ENCODE data around the gene GPR158. TPM values are rescaled to one million over a fixed set of nuclear protein-coding genes. Genes with fewer than 3 reads are reported as not detected.

Gene GPR158
- total RNA-seq, 1 experiment from 2014 or later = 12.2 TPM

- BruUV-seq (replicated peaks) = no TSS peak
- no peaks in the 10 kb centered on the region for H3K9me2 ChIP-seq (ENCODE audit: insufficient read depth)
- H3K27me3 ChIP-seq (ENCODE audit: insufficient read depth, low read depth) = no peaks in the 10 kb centered on the region
- ChIA-PET CTCF (interaction anchor here (0.6 kb wide), 1 partner anchor 610 kb away, joined by 3 read pairs; no protein-coding TSS in a partner anchor), POLR2A (ENCODE audit: unreplicated experiment) (no interaction called here)
- H4K20me1 ChIP-seq (ENCODE audit: insufficient read depth) = no peaks in the 10 kb centered on the region
- TF ChIP-seq, protein P1, sequence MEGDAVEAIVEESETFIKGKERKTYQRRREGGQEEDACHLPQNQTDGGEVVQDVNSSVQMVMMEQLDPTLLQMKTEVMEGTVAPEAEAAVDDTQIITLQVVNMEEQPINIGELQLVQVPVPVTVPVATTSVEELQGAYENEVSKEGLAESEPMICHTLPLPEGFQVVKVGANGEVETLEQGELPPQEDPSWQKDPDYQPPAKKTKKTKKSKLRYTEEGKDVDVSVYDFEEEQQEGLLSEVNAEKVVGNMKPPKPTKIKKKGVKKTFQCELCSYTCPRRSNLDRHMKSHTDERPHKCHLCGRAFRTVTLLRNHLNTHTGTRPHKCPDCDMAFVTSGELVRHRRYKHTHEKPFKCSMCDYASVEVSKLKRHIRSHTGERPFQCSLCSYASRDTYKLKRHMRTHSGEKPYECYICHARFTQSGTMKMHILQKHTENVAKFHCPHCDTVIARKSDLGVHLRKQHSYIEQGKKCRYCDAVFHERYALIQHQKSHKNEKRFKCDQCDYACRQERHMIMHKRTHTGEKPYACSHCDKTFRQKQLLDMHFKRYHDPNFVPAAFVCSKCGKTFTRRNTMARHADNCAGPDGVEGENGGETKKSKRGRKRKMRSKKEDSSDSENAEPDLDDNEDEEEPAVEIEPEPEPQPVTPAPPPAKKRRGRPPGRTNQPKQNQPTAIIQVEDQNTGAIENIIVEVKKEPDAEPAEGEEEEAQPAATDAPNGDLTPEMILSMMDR (conservative IDR thresholded peaks at IDR 0.05) = peak; percentile 68
- TF ChIP-seq EZH2 (IDR thresholded peaks at IDR 0.05; ENCODE audit: low read depth) = no peak
- H3K9me3 ChIP-seq (ENCODE audit: insufficient read depth, low read depth) = no peaks in the 10 kb centered on the region
- H3K79me2 ChIP-seq (ENCODE audit: low read depth) = no peaks in the 10 kb centered on the region
- peak in 1 of 2 experiments; percentile 23 for DNase-seq
- H3K27ac ChIP-seq = no peak overlapping the region
- H3K36me3 ChIP-seq (ENCODE audit: low read depth) = no peaks in the 10 kb centered on the region
- H2AFZ ChIP-seq = no peak overlapping the region
- intact Hi-C loops (cut with micrococcal nuclease; ENCODE audit: unreplicated experiment) = loop anchor here (1.0 to 10.0 kb wide), 4 partner anchors 114 to 672 kb away; no protein-coding TSS in a partner anchor
- no peak overlapping the region for H3K4me3 ChIP-seq
- H3K4me2 ChIP-seq = no peak overlapping the region
- no peaks in the 10 kb centered on the region for H3K4me1 ChIP-seq (replicated peaks; ENCODE audit: insufficient read depth)
- no peaks in the 10 kb centered on the region for H3F3A ChIP-seq (ENCODE audit: insufficient read depth, low read depth)
Measured at GRCh38 chr10:25226775-25227682, 52.2 kb downstream of the GPR158 start.

GRCh38 chr10:25231751-25232150, 57.0 kb downstream of the GPR158 start:
- ChIA-PET CTCF (no interaction called here), POLR2A (ENCODE audit: unreplicated experiment) (no interaction called here)
- no peaks in the 10 kb centered on the region for H3K4me1 ChIP-seq (replicated peaks; ENCODE audit: insufficient read depth)
- no peak overlapping the region for H2AFZ ChIP-seq
- no peaks in the 10 kb centered on the region for H3K79me2 ChIP-seq (ENCODE audit: low read depth)
- H3K4me2 ChIP-seq = no peak overlapping the region
- no peak for DNase-seq
- intact Hi-C loops (cut with micrococcal nuclease; ENCODE audit: unreplicated experiment) = no loop called here
- H3K36me3 ChIP-seq (ENCODE audit: low read depth) = no peaks in the 10 kb centered on the region
- H3K27me3 ChIP-seq (ENCODE audit: insufficient read depth, low read depth) = no peaks in the 10 kb centered on the region
- no TSS peak for BruUV-seq (replicated peaks)
- TF ChIP-seq, protein P1 (conservative IDR thresholded peaks at IDR 0.05) = no peak
- no peak for TF ChIP-seq EZH2 (IDR thresholded peaks at IDR 0.05; ENCODE audit: low read depth)
- H3K9me3 ChIP-seq (ENCODE audit: insufficient read depth, low read depth) = no peaks in the 10 kb centered on the region
- H3F3A ChIP-seq (ENCODE audit: insufficient read depth, low read depth) = no peaks in the 10 kb centered on the region
- H3K9me2 ChIP-seq (ENCODE audit: insufficient read depth) = no peaks in the 10 kb centered on the region
- no peak overlapping the region for H3K27ac ChIP-seq
- H4K20me1 ChIP-seq (ENCODE audit: insufficient read depth) = no peaks in the 10 kb centered on the region
- H3K4me3 ChIP-seq = no peak overlapping the region

DNA sequence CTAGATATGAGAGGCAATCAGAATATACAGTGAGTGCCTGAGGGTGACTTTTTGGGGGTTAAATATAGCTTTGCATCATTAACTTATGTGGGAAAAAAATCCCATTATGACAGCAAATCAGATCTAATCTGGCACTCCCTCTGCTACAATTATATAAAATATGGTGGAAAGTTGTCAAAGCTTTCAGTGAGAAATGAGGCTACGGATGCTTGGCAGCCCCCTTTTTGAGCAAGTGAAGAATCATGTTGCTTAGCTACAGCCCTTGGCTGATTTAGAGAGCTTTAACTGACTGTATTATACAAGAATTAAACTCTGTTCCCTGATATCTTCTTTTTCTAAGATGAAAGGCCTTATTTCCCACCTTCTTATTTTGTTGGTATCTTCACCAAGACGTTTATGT, 57.4 kb downstream of the GPR158 start:
- H3K4me1 ChIP-seq (replicated peaks; ENCODE audit: insufficient read depth) = no peaks in the 10 kb centered on the region
- H3K4me3 ChIP-seq = no peak overlapping the region
- H3K9me2 ChIP-seq (ENCODE audit: insufficient read depth) = no peaks in the 10 kb centered on the region
- TF ChIP-seq, protein P1 (conservative IDR thresholded peaks at IDR 0.05) = no peak
- no peak for TF ChIP-seq EZH2 (IDR thresholded peaks at IDR 0.05; ENCODE audit: low read depth)
- no peaks in the 10 kb centered on the region for H3K27me3 ChIP-seq (ENCODE audit: insufficient read depth, low read depth)
- no peak overlapping the region for H3K27ac ChIP-seq
- H3K4me2 ChIP-seq = no peak overlapping the region
- CTCF ChIA-PET = no interaction called here
- no peaks in the 10 kb centered on the region for H3K36me3 ChIP-seq (ENCODE audit: low read depth)
- BruUV-seq (replicated peaks) = no TSS peak
- H2AFZ ChIP-seq = no peak overlapping the region
- no peaks in the 10 kb centered on the region for H3K79me2 ChIP-seq (ENCODE audit: low read depth)
- H3F3A ChIP-seq (ENCODE audit: insufficient read depth, low read depth) = no peaks in the 10 kb centered on the region
- POLR2A ChIA-PET (ENCODE audit: unreplicated experiment) = no interaction called here
- H3K9me3 ChIP-seq (ENCODE audit: insufficient read depth, low read depth) = no peaks in the 10 kb centered on the region
- H4K20me1 ChIP-seq (ENCODE audit: insufficient read depth) = no peaks in the 10 kb centered on the region
- intact Hi-C loops (cut with micrococcal nuclease; ENCODE audit: unreplicated experiment) = no loop called here
- no peak for DNase-seq
